Mucosa of rectum (tissue), 2 donors: ENCODE data around the gene HERC4.

Source experiments
- H3K27ac ChIP-seq, 2 donors: one replicate each; pipeline ENCODE4 v1.7.0; 2013; ENCODE audit warnings: inconsistent platforms in 2 of 2, low read depth in 2 of 2, low read length in 2 of 2
- H3K27me3 ChIP-seq, 2 donors: one replicate each; pipeline ENCODE4 v1.7.0; 2013; ENCODE audit warnings: low read length in 2 of 2; ENCODE audit not compliant: control insufficient read depth in 2 of 2, insufficient read depth in 2 of 2
- H3K36me3 ChIP-seq, 2 donors: one replicate each; pipeline ENCODE4 v1.7.0; 2013; ENCODE audit warnings: low read length in 2 of 2; ENCODE audit not compliant: control insufficient read depth in 2 of 2, insufficient read depth in 2 of 2
- H3K4me1 ChIP-seq, 2 donors: one replicate each; pipeline ENCODE4 v1.7.0; 2013; ENCODE audit warnings: low read length in 2 of 2, mild to moderate bottlenecking in 1 of 2; ENCODE audit not compliant: control insufficient read depth in 2 of 2, insufficient read depth in 2 of 2
- H3K4me3 ChIP-seq, 2 donors: one replicate each; pipeline ENCODE4 v1.7.0; 2013; ENCODE audit warnings: low read length in 2 of 2
- H3K9ac ChIP-seq, 2 donors: one replicate each; pipeline ENCODE4 v1.7.0; 2013; ENCODE audit warnings: low read length in 2 of 2, low read depth in 1 of 2, mild to moderate bottlenecking in 1 of 2
- H3K9me3 ChIP-seq, 2 donors: one replicate each; pipeline ENCODE4 v1.7.0; 2013; ENCODE audit warnings: low read length in 2 of 2; ENCODE audit not compliant: control insufficient read depth in 2 of 2
- donor health status: healthy.
- donor health status: Normal muscosa, but diverticular disease.

Gene HERC4

DNA sequence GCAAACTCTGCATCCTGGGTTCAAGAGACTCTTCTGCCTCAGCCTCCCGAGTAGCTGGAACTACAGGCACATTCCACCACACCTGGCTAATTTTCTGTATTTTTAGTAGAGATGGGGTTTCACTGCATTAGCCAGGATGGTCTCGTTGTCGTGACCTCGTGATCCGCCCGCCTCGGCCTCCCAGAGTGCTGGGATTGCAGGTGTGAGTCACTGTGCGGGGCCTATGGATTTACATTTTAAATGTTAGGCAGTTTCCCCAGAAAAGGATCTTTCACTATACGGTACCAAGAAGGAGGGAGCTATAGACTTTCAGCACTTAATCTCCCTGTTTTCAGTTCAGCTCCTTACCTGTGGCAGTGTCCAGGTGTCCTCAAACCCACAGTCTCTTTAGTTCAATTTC, 139.9 kb downstream of the HERC4 start:
- Histone ChIP-seq H3K9me3 (no peaks in the 10 kb centered on the region), H3K9ac (no peak overlapping the region), H3K4me1 (no peaks in the 10 kb centered on the region), H3K4me3 (no peak overlapping the region), H3K36me3 (peaks cover 34 to 45% of the 10 kb centered on the region in 2 donors), H3K27ac (no peak overlapping the region), H3K27me3 (no peaks in the 10 kb centered on the region)

DNA sequence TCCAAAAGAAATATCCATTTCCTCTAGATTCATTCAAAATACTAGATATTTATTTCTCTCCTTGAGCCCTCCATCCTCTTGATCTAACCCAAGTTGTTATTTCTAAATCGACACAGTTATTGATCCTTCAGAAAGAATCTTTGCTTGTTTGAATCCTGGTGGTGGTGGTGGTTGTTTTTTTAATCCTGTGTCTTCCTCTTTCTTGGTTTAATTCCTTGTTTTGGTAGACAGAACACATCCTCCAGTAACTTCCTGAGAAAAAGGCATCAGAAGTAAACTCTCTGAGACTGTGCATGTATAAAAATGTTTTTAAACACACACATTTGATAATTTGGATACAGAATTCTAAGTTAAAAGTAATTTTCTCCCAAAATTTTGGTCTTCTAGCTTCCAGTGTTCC, 140.7 kb downstream of the HERC4 start:
- Histone ChIP-seq H3K36me3 (peaks cover 32 to 45% of the 10 kb centered on the region in 2 donors), H3K9ac (no peak overlapping the region), H3K9me3 (no peaks in the 10 kb centered on the region), H3K4me3 (no peak overlapping the region), H3K27ac (no peak overlapping the region), H3K27me3 (no peaks in the 10 kb centered on the region), H3K4me1 (no peaks in the 10 kb centered on the region)

GRCh38 chr10:67933199-67933598, 141.9 kb downstream of the HERC4 start:
- H3K27ac ChIP-seq, result no peak overlapping the region
- H3K36me3 ChIP-seq, result peaks cover 29 to 46% of the 10 kb centered on the region in 2 donors
- no peaks in the 10 kb centered on the region for H3K27me3 ChIP-seq
- H3K4me3 ChIP-seq, result no peak overlapping the region
- no peak overlapping the region for H3K9ac ChIP-seq
- no peaks in the 10 kb centered on the region for H3K4me1 ChIP-seq
- H3K9me3 ChIP-seq, result no peaks in the 10 kb centered on the region

DNA sequence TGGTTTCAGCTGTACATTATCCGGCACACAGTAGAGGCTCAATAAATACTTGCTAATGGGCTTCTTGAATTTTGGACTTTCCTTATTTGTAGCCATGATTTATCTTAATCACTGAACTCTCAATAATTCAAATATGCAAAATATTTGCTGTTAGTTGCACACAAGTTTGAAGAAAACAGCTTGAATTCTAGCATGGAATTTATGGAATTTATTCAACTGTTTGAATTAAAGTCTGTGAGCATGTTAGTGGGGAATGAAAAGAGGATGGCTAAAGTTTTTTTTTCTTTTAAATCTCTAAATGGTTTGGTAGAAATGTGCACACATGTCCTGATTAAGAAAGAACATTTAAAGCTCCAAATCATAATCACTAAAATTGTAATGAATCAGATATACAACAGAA, 148.1 kb downstream of the HERC4 start:
- no peak overlapping the region for H3K9ac ChIP-seq
- H3K9me3 ChIP-seq, result no peaks in the 10 kb centered on the region
- H3K4me3 ChIP-seq, result no peak overlapping the region
- H3K36me3 ChIP-seq, result peaks cover 26 to 47% of the 10 kb centered on the region in 2 donors
- H3K27ac ChIP-seq, result no peak overlapping the region
- no peaks in the 10 kb centered on the region for H3K4me1 ChIP-seq
- no peaks in the 10 kb centered on the region for H3K27me3 ChIP-seq

- H3K4me1 ChIP-seq, result no peaks in the 10 kb centered on the region
- H3K36me3 ChIP-seq, result peaks cover 25 to 37% of the 10 kb centered on the region in 2 donors
- no peaks in the 10 kb centered on the region for H3K27me3 ChIP-seq
- no peaks in the 10 kb centered on the region for H3K9me3 ChIP-seq
- H3K4me3 ChIP-seq, result no peak overlapping the region
- no peak overlapping the region for H3K27ac ChIP-seq
- H3K9ac ChIP-seq, result no peak overlapping the region
These were observed 149.6 kb downstream of the HERC4 start for GRCh38 chr10:67925449-67926005.

DNA sequence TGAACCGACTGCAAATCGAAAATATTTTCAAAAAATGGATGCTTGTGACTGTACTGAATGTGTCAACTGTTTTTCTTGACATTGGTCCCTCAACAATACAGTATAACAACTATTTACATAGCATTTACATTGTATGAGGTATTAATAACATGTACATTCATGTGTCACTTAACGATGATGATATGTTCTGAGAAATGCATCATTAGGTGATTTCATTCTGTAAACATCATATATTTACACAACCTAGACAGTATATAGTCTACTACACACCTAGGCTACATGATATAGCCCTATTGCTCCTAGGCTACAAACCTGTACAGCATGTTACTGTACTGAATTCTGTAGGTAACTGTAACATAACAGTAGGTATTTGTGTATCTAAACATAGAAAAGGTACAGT, 150.9 kb downstream of the HERC4 start:
- Histone ChIP-seq H3K9me3 (no peaks in the 10 kb centered on the region), H3K36me3 (peaks cover 28 to 33% of the 10 kb centered on the region in 2 donors), H3K27me3 (no peaks in the 10 kb centered on the region), H3K4me1 (no peaks in the 10 kb centered on the region), H3K27ac (no peak overlapping the region), H3K9ac (no peak overlapping the region), H3K4me3 (no peak overlapping the region)

GRCh38 chr10:67923551-67923950, 151.5 kb downstream of the HERC4 start:
- H3K9me3 ChIP-seq, result no peaks in the 10 kb centered on the region
- H3K4me1 ChIP-seq, result no peaks in the 10 kb centered on the region
- peaks cover 30 to 34% of the 10 kb centered on the region in 2 donors for H3K36me3 ChIP-seq
- no peaks in the 10 kb centered on the region for H3K27me3 ChIP-seq
- no peak overlapping the region for H3K9ac ChIP-seq
- no peak overlapping the region for H3K27ac ChIP-seq
- no peak overlapping the region for H3K4me3 ChIP-seq

- H3K36me3 ChIP-seq, result peaks cover 27 to 36% of the 10 kb centered on the region in 2 donors
- H3K9me3 ChIP-seq, result no peaks in the 10 kb centered on the region
- no peak overlapping the region for H3K9ac ChIP-seq
- no peaks in the 10 kb centered on the region for H3K27me3 ChIP-seq
- H3K4me3 ChIP-seq, result no peak overlapping the region
- peaks cover 0 to 4% of the 10 kb centered on the region in 2 donors for H3K4me1 ChIP-seq
- no peak overlapping the region for H3K27ac ChIP-seq
These were observed 154.0 kb downstream of the HERC4 start for GRCh38 chr10:67921065-67921464.

DNA sequence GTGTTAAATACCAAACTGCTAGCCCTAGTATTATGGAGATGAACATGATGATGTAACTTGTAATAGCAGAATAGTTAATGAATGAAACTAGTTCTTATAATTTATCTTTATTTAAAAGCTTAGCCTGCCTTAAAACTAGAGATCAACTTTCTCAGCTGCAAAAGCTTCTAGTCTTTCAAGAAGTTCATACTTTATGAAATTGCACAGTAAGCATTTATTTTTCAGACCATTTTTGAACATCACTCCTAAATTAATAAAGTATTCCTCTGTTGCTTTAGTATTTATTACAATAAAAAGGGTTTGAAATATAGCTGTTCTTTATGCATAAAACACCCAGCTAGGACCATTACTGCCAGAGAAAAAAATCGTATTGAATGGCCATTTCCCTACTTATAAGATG, 157.4 kb downstream of the HERC4 start:
- Histone ChIP-seq H3K36me3 (peaks cover 35 to 49% of the 10 kb centered on the region in 2 donors), H3K4me3 (no peak overlapping the region), H3K27me3 (no peaks in the 10 kb centered on the region), H3K4me1 (peaks cover 0 to 4% of the 10 kb centered on the region in 2 donors), H3K9me3 (no peaks in the 10 kb centered on the region), H3K9ac (no peak overlapping the region), H3K27ac (no peak overlapping the region)

- H3K9me3 ChIP-seq, result no peaks in the 10 kb centered on the region
- H3K4me3 ChIP-seq, result no peak overlapping the region
- no peak overlapping the region for H3K9ac ChIP-seq
- H3K36me3 ChIP-seq, result peaks cover 40 to 52% of the 10 kb centered on the region in 2 donors
- H3K27ac ChIP-seq, result no peak overlapping the region
- no peaks in the 10 kb centered on the region for H3K27me3 ChIP-seq
- H3K4me1 ChIP-seq, result peaks cover 0 to 4% of the 10 kb centered on the region in 2 donors
These were observed 157.9 kb downstream of the HERC4 start for GRCh38 chr10:67917169-67917568.
